ENCODE data around the gene GALNT7. TPM values are rescaled to one million over a fixed set of nuclear protein-coding genes. Genes with fewer than 3 reads are reported as not detected.

GALNT7 gene
- total and polyA plus RNA-seq, 9 donors, result 20.2 to 30.7 (median 24.9) TPM

GRCh38 chr4:173371292-173372192, 202.9 kb downstream of the GALNT7 start:
- peaks cover 7% of the 10 kb centered on the region for H3K36me3 ChIP-seq (ENCODE audit: control insufficient read depth, insufficient read depth, low read length)
- H3K4me1 ChIP-seq (ENCODE audit: control insufficient read depth, insufficient read depth, low read length), result no peaks in the 10 kb centered on the region
- under 1% methylated on average over 55 of the region's 68 CpGs for WGBS (ENCODE audit: insufficient coverage)
- H3K27ac ChIP-seq (ENCODE audit: low read length), result peak overlapping the region; percentile 95
- peak overlapping the region; percentile 88 for H3K4me3 ChIP-seq (ENCODE audit: low read length)
- H3K27me3 ChIP-seq (ENCODE audit: control insufficient read depth, insufficient read depth, low read length), result no peaks in the 10 kb centered on the region
- no peaks in the 10 kb centered on the region for H3K9me3 ChIP-seq (replicated peaks; ENCODE audit: control insufficient read depth, low read depth, low read length)
- peak; percentile 89 for DNase-seq

Other genes starting within 250 kb of the GALNT7 start
- gene HMGB2, start 165.5 kb downstream of the GALNT7 start, total RNA-seq, result 104 TPM
- 100 to 1,000 TPM; 135 to 243 (median 203) TPM for gene HMGB2, start 165.5 kb downstream of the GALNT7 start, polyA plus RNA-seq (ENCODE audit: insufficient read depth in 1 of 8, insufficient read length in 8 of 8, low replicate concordance in 1 of 8)
- gene SAP30, start 202.1 kb downstream of the GALNT7 start, total RNA-seq, result 12.1 TPM
- gene SAP30, start 202.1 kb downstream of the GALNT7 start, polyA plus RNA-seq (ENCODE audit: insufficient read depth in 1 of 8, insufficient read length in 8 of 8, low replicate concordance in 1 of 8), result 10 to 100 TPM in 6 of 8 donors, 1 to 10 TPM in 2; 8.7 to 13.0 (median 11.6) TPM
- gene SCRG1, start 230.3 kb downstream of the GALNT7 start, total RNA-seq, result 3.3 TPM
- 1 to 10 TPM; 1.4 to 9.9 (median 3.4) TPM for gene SCRG1, start 230.3 kb downstream of the GALNT7 start, polyA plus RNA-seq (ENCODE audit: insufficient read depth in 1 of 8, insufficient read length in 8 of 8, low replicate concordance in 1 of 8)